GM12878 (cell line): ENCODE data around the gene MSI2. TPM values are rescaled to one million over a fixed set of nuclear protein-coding genes. Genes with fewer than 3 reads are reported as not detected.

Experiments used
- ATAC-seq: fragments of 200-7000 bp; cut with Tn5 transposase; 3 replicates; pipeline ENCODE4 v1.9.1; 2020; ENCODE audit warnings: mild to moderate bottlenecking, moderate library complexity
- BruUV-seq: library from RNA; stranded (reverse); fragments of 400-500 nt; replicated peaks from 2 replicates; lab custom pipeline; 2021; lab: Mats Ljungman, UMichigan
- CTCF ChIA-PET: fragments of 300-600 bp; sonication (Branson Sonifier 250); formaldehyde crosslinking; extraction: SDS; loops from one replicate; lab custom pipeline; 2021; ENCODE audit warnings: inconsistent platforms; lab: Yijun Ruan, JAX
- POLR2A ChIA-PET: fragments of 350-600 bp; formaldehyde crosslinking; extraction: SDS; loops from one replicate; lab custom pipeline; 2021; ENCODE audit warnings: inconsistent platforms; lab: Charles Lee
- RAD21 ChIA-PET: fragments of 300-600 bp; sonication (Branson Sonifier 250); formaldehyde crosslinking; loops from one replicate; lab custom pipeline; 2023; ENCODE audit warnings: antibody characterized with exemption; ENCODE audit not compliant: unreplicated experiment; lab: Charles Lee
- SMC1A ChIA-PET: fragments of 300-600 bp; sonication (Branson Sonifier 250); formaldehyde crosslinking; loops from one replicate; lab custom pipeline; 2023; ENCODE audit not compliant: unreplicated experiment, uncharacterized antibody; lab: Charles Lee
- DNase-seq: peaks from one replicate; pipeline ENCODE4 v3.0.0-alpha.2; 2011; ENCODE audit warnings: low read depth, low spot score
- FAIRE-seq: peaks from 3 replicates; lab custom pipeline; 2011; peaks lifted over from hg19 to GRCh38; lab: Jason Lieb, UNC
- H2AFZ ChIP-seq: 2 replicates; pipeline ENCODE4 v1.6.0; 2011; ENCODE audit warnings: low read depth, low read length, control low read depth; ENCODE audit not compliant: control insufficient read depth
- H3K27ac ChIP-seq: 2 replicates; pipeline ENCODE4 v1.5.1; 2011; ENCODE audit warnings: control low read depth; ENCODE audit not compliant: control insufficient read depth, insufficient read depth
- H3K27me3 ChIP-seq, 2 experiments: replicated peaks in 1 of 2; 2 replicates each; pipeline versions ENCODE4 v1.6.0 to v1.6.1; 2011; ENCODE audit warnings: low read length in 1 of 2; ENCODE audit not compliant: control insufficient read depth in 2 of 2, insufficient read depth in 2 of 2
- H3K36me3 ChIP-seq, 2 experiments: 2 replicates each; pipeline ENCODE4 v1.5.1; 2011; ENCODE audit warnings: low read length in 1 of 2; ENCODE audit not compliant: control insufficient read depth in 2 of 2, insufficient read depth in 2 of 2
- H3K4me1 ChIP-seq: 2 replicates; pipeline ENCODE4 v1.6.1; 2011; ENCODE audit warnings: mild to moderate bottlenecking, low read length, moderate library complexity, mixed read lengths; ENCODE audit not compliant: control insufficient read depth, insufficient read depth
- H3K4me2 ChIP-seq: 2 replicates; pipeline ENCODE4 v1.6.0; 2011; ENCODE audit warnings: control low read depth; ENCODE audit not compliant: control insufficient read depth, insufficient read depth
- H3K4me3 ChIP-seq: fragments of 200-600 bp; sonication (generic); 2 replicates; pipeline ENCODE4 v1.5.1; 2016
- H3K79me2 ChIP-seq: 2 replicates; pipeline ENCODE4 v1.6.0; 2011; ENCODE audit warnings: low read length; ENCODE audit not compliant: control insufficient read depth, insufficient read depth
- H3K9ac ChIP-seq: 2 replicates; pipeline ENCODE4 v1.8.0; 2011; ENCODE audit warnings: low read length, control low read depth, mixed read lengths; ENCODE audit not compliant: control insufficient read depth, insufficient read depth
- H3K9me3 ChIP-seq: replicated peaks from 3 replicates; pipeline ENCODE4 v1.5.1; 2011; ENCODE audit warnings: mild to moderate bottlenecking, low read length; ENCODE audit not compliant: control insufficient read depth, insufficient read depth
- H4K20me1 ChIP-seq: 2 replicates; pipeline ENCODE4 v1.6.0; 2011; ENCODE audit not compliant: control insufficient read depth, insufficient read depth
- ASH2L ChIP-seq: fragments of 300-600, 200-600 bp; sonication (generic); IDR thresholded peaks from 2 replicates; pipeline ENCODE4 v1.6.1; 2017; ENCODE audit warnings: low read depth, mild to moderate bottlenecking, borderline replicate concordance
- ATF2 ChIP-seq: IDR thresholded peaks from 2 replicates; pipeline ENCODE4 v1.6.1; 2012; ENCODE audit warnings: low read length, inconsistent platforms
- ATF3 ChIP-seq: IDR thresholded peaks from 2 replicates; pipeline ENCODE4 v1.6.1; 2011; ENCODE audit warnings: low read depth, mild to moderate bottlenecking, low read length, moderate library complexity, borderline replicate concordance; ENCODE audit errors: extremely low read depth
- CBX5 ChIP-seq: sonication (generic); IDR thresholded peaks from 2 replicates; pipeline ENCODE4 v1.6.1; 2016; ENCODE audit warnings: low read depth, moderate library complexity, mild to moderate bottlenecking, inconsistent platforms
- CTCF ChIP-seq, 3 experiments: IDR thresholded peaks in 2 of 3; conservative IDR thresholded peaks in 1 of 3; 2 replicates each; pipeline ENCODE4 v1.5.1; 2011; ENCODE audit warnings: low read depth in 3 of 3, low read length in 3 of 3, mild to moderate bottlenecking in 3 of 3, control low read depth in 2 of 3, moderate library complexity in 2 of 3, inconsistent platforms in 1 of 3, mixed read lengths in 1 of 3; ENCODE audit not compliant: control insufficient read depth in 2 of 3, insufficient read depth in 1 of 3; ENCODE audit errors: extremely low read depth in 1 of 3
- FOXK2 ChIP-seq: fragments of 450-650 bp; IDR thresholded peaks from 2 replicates; pipeline ENCODE4 v1.6.1; 2017; ENCODE audit warnings: mild to moderate bottlenecking, moderate library complexity
- GABPA ChIP-seq: IDR thresholded peaks from 2 replicates; pipeline ENCODE4 v1.6.1; 2014; ENCODE audit warnings: antibody characterized with exemption, low read depth, mild to moderate bottlenecking, inconsistent platforms
- HSF1 ChIP-seq: fragments of 150-350 bp; IDR thresholded peaks from 2 replicates; pipeline ENCODE4 v1.6.1; 2014; ENCODE audit warnings: mild to moderate bottlenecking, low read depth, low read length
- MEF2B ChIP-seq: fragments of 450-650 bp; IDR thresholded peaks from 2 replicates; pipeline ENCODE4 v1.6.1; 2018; ENCODE audit warnings: mild to moderate bottlenecking, moderate library complexity; ENCODE audit not compliant: partially characterized antibody, poor library complexity, severe bottlenecking
- MTA2 ChIP-seq: fragments of 450-650 bp; IDR thresholded peaks from 2 replicates; pipeline ENCODE4 v1.6.1; 2016; ENCODE audit warnings: low read depth, mild to moderate bottlenecking, moderate library complexity
- NR2C2 ChIP-seq: IDR thresholded peaks from 2 replicates; pipeline ENCODE4 v1.6.1; 2011; ENCODE audit warnings: borderline replicate concordance, low read depth; ENCODE audit not compliant: control insufficient read depth, insufficient read length
- PML ChIP-seq: IDR thresholded peaks from 2 replicates; pipeline ENCODE4 v1.6.1; 2012; ENCODE audit warnings: low read length, inconsistent platforms
- TARDBP ChIP-seq: IDR thresholded peaks from 2 replicates; pipeline ENCODE4 v1.6.1; 2016; ENCODE audit warnings: borderline replicate concordance
- ZNF207 ChIP-seq: fragments of 450-650 bp; IDR thresholded peaks from 2 replicates; pipeline ENCODE4 v1.6.1; 2014; ENCODE audit warnings: antibody characterized with exemption, mild to moderate bottlenecking, borderline replicate concordance
- ZNF622 ChIP-seq: fragments of 450-650 bp; IDR thresholded peaks from 2 replicates; pipeline ENCODE4 v1.6.1; 2017; ENCODE audit warnings: mild to moderate bottlenecking, inconsistent platforms
- ZZZ3 ChIP-seq: IDR thresholded peaks from 2 replicates; pipeline ENCODE4 v1.6.1; 2011; ENCODE audit warnings: low read depth; ENCODE audit not compliant: control insufficient read depth, insufficient read length
- WGBS: methylation state at CpG from one replicate; pipeline ENCODE4 v1.1.6; 2016; ENCODE audit warnings: low lambda C conversion rate; ENCODE audit not compliant: insufficient replicate concordance, insufficient coverage; ENCODE audit errors: missing lambda C conversion rate; 5-methylcytosine and 5-hydroxymethylcytosine counted together
- in situ Hi-C: fragments of 300-500 bp; cut with MboI; formaldehyde crosslinking; loops from 9 replicates; pipeline ENCODE4 v1.14.3; 2018; ENCODE audit warnings: mixed read lengths
- intact Hi-C: fragments of 100-400 bp; cut with micrococcal nuclease; formaldehyde crosslinking; loops from one replicate; pipeline ENCODE4 v1.14.2; 2022; ENCODE audit not compliant: unreplicated experiment
- polyA plus RNA-seq, 11 experiments: library from polyadenylated mRNA; depleted of rRNA in 4 of 11; unstranded in 6 of 11; stranded (reverse) in 5 of 11; fragments of >200 nt; fragmentation: Nextera tagmentation in 4 of 11; fragmentation: Illumina TruSeq in 1 of 11; extraction: Ambion mirVana in 4 of 11; extraction: Trizol in 1 of 11; gene quantifications; 1 replicate in 1 of 11; 2 replicates in 10 of 11; pipeline versions ENCODE4 v1.2.1 to v1.2.3, GENCODE V29; 2011 to 2016; ENCODE audit warnings: inconsistent platforms in 2 of 11, missing spikeins in 2 of 11, low read depth in 1 of 11
- total RNA-seq, 4 experiments: library from RNA; depleted of rRNA in 3 of 4; stranded (reverse); fragments of >200 nt in 3 of 4; fragmentation: Illumina TruSeq in 1 of 4; extraction: Trizol in 1 of 4; gene quantifications; 2 replicates each; pipeline versions ENCODE4 v1.2.1 to v1.2.3, GENCODE V29; 2013 to 2021

MSI2 gene
- total and polyA plus RNA-seq, 10 of the 15 experiments (the other 5 are each of a cell fraction or from before 2014, with no cell fraction given), result 6.1 to 76.1 (median 42.0) TPM

- TF ChIP-seq HSF1, result no peak
- TF ChIP-seq ATF2, result peak; percentile 57; the same call in 1 of the 2 replicates
Measured at GRCh38 chr17:57368637-57369336, 112.5 kb downstream of the MSI2 start (continued).

GRCh38 chr17:57369509-57369945, 113.2 kb downstream of the MSI2 start:
- TSS peak; percentile 97 for BruUV-seq
- no peak for DNase-seq
- no peak for FAIRE-seq
- in situ Hi-C loops, result no loop called here
- ChIA-PET CTCF (interaction anchor here (0.5 to 6.3 kb wide), 11 partner anchors 9 to 303 kb away, joined by 3 to 33 read pairs (median 4); no protein-coding TSS in a partner anchor), POLR2A (interaction anchor here (0.8 to 9.1 kb wide), 10 partner anchors 13 to 156 kb away, joined by 3 to 80 read pairs (median 4); no protein-coding TSS in a partner anchor), SMC1A (interaction anchor here (0.9 to 9.4 kb wide), 22 partner anchors 12 to 125 kb away, joined by 3 to 141 read pairs (median 4); no protein-coding TSS in a partner anchor), RAD21 (interaction anchor here (0.7 to 6.2 kb wide), 11 partner anchors 12 to 302 kb away, joined by 4 to 103 read pairs (median 6); no protein-coding TSS in a partner anchor)
- no peaks in the 10 kb centered on the region for H3K27me3 ChIP-seq
- H3K4me1 ChIP-seq, result peaks cover 52% of the 10 kb centered on the region
- peak overlapping the region; percentile 19; the same call in 1 of the 2 replicates for H3K9ac ChIP-seq
- WGBS, result 7% methylated on average over 2 of the region's 2 CpGs
- H4K20me1 ChIP-seq, result no peaks in the 10 kb centered on the region
- peak overlapping the region; percentile 12; the same call in 1 of the 2 replicates for H3K4me2 ChIP-seq
- H3K9me3 ChIP-seq, result peaks cover 5% of the 10 kb centered on the region; the same call in 2 of the 3 replicates
- peak overlapping the region; percentile 75 for H3K27ac ChIP-seq
- no peak overlapping the region for H2AFZ ChIP-seq
- peak; percentile 76 for ATAC-seq
- H3K79me2 ChIP-seq, result peaks cover 41% of the 10 kb centered on the region
- intact Hi-C loops, result no loop called here
- peaks cover 0 to 4% of the 10 kb centered on the region in 2 experiments; a peak in 2 of 4 replicates for H3K36me3 ChIP-seq
- no peak overlapping the region for H3K4me3 ChIP-seq
- 0 out of 2 replicates have a peak, but pooled peaks have one; percentile 20 for TF ChIP-seq ASH2L
- no peak for TF ChIP-seq MTA2
- no peak for TF ChIP-seq FOXK2
- no peak for TF ChIP-seq PML
- TF ChIP-seq GABPA, result no peak
- no peak for TF ChIP-seq MEF2B
- TF ChIP-seq CTCF (IDR thresholded peaks at IDR 0.05 in 2 of 3, conservative IDR thresholded peaks at IDR 0.05 in 1 of 3; ENCODE audit: control insufficient read depth in 2 of 3, extremely low read depth in 1 of 3, insufficient read depth in 1 of 3, low read depth in 3 of 3, low read length in 3 of 3), result no peak
- no peak for TF ChIP-seq CBX5
- no peak for TF ChIP-seq ZZZ3
- no peak for TF ChIP-seq ZNF622
- TF ChIP-seq ATF3, result no peak
- no peak for TF ChIP-seq TARDBP
- TF ChIP-seq ZNF207, result no peak
- no peak for TF ChIP-seq NR2C2
